HUES48 (cell line): Measurements from ENCODE around the gene CDC42BPB.

Experiments used
- H3K27ac ChIP-seq: one replicate; pipeline ENCODE4 v1.7.0; 2013; ENCODE audit warnings: low read depth, low read length, inconsistent platforms
- H3K27me3 ChIP-seq: 2 replicates; pipeline ENCODE4 v1.6.1; 2013; ENCODE audit warnings: mild to moderate bottlenecking, low read length; ENCODE audit not compliant: control insufficient read depth, insufficient read depth
- H3K36me3 ChIP-seq: 2 replicates; pipeline ENCODE4 v1.6.1; 2013; ENCODE audit warnings: low read length; ENCODE audit not compliant: control insufficient read depth, insufficient read depth
- H3K4me1 ChIP-seq: 2 replicates; pipeline ENCODE4 v1.6.1; 2013; ENCODE audit warnings: mild to moderate bottlenecking, low read length; ENCODE audit not compliant: control insufficient read depth, insufficient read depth
- H3K4me3 ChIP-seq: 2 replicates; pipeline ENCODE4 v1.5.1; 2013; ENCODE audit warnings: mild to moderate bottlenecking, low read depth, low read length
- H3K9ac ChIP-seq: 2 replicates; pipeline ENCODE4 v1.6.1; 2013; ENCODE audit warnings: mild to moderate bottlenecking, low read depth, low read length, moderate library complexity
- H3K9me3 ChIP-seq: 2 replicates; pipeline ENCODE4 v1.6.1; 2013; ENCODE audit warnings: low read length; ENCODE audit not compliant: control insufficient read depth, insufficient read depth

Gene CDC42BPB

DNA sequence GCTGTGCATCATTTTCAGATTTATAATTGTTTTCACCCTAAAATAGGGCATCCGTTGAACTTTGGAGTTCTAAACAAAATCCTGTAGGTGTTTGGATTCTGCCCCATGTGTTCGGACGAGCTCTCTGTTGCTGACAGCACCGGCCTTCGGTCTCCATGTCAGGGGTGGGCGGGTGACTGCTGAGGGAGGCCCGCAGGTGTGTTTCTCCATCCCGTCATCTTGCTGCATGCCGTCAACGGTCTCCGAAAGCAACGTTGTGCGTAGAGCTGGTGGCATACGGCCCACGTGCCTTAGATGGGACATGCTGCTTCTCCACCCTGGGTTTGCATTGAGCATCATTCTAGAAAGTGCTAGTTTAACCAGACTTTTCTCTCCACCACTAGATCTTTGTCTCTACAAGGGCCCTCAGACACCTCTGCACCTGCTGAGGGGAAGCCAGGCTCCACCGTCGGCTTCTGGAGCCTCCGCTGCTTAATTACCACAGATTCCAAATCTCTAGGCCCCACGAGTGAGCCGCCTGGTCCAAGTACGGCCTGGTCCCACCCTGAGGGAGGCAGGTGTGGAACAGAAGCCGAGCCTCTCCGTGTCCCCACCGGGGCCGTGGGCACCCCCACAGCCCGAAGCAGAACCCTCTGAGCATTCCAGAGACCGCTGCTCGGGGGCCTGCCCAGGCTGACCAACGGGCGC lies 150.6 kb downstream of the CDC42BPB start:
- no peaks in the 10 kb centered on the region for H3K27me3 ChIP-seq
- no peak overlapping the region for H3K9ac ChIP-seq
- no peak overlapping the region for H3K4me3 ChIP-seq
- no peaks in the 10 kb centered on the region for H3K4me1 ChIP-seq
- H3K9me3 ChIP-seq, result 0 out of 2 replicates have a peak, but pooled peaks cover 10% of the 10 kb centered on the region
- H3K36me3 ChIP-seq, result peaks cover 18% of the 10 kb centered on the region
- no peak overlapping the region for H3K27ac ChIP-seq

GRCh38 chr14:102905116-102906108 lies 151.9 kb downstream of the CDC42BPB start:
- H3K27me3 ChIP-seq, result no peaks in the 10 kb centered on the region
- no peak overlapping the region for H3K27ac ChIP-seq
- peaks cover 18% of the 10 kb centered on the region for H3K36me3 ChIP-seq
- no peak overlapping the region for H3K4me3 ChIP-seq
- no peak overlapping the region for H3K9ac ChIP-seq
- no peaks in the 10 kb centered on the region for H3K4me1 ChIP-seq
- 0 out of 2 replicates have a peak, but pooled peaks cover 10% of the 10 kb centered on the region for H3K9me3 ChIP-seq

GRCh38 chr14:102903889-102904512 lies 153.3 kb downstream of the CDC42BPB start:
- peaks cover 18% of the 10 kb centered on the region for H3K36me3 ChIP-seq
- H3K27me3 ChIP-seq, result no peaks in the 10 kb centered on the region
- H3K4me3 ChIP-seq, result no peak overlapping the region
- H3K27ac ChIP-seq, result no peak overlapping the region
- 0 out of 2 replicates have a peak, but pooled peaks cover 10% of the 10 kb centered on the region for H3K9me3 ChIP-seq
- no peak overlapping the region for H3K9ac ChIP-seq
- H3K4me1 ChIP-seq, result no peaks in the 10 kb centered on the region

- Histone ChIP-seq H3K4me3 (no peak overlapping the region), H3K9ac (no peak overlapping the region), H3K27ac (no peak overlapping the region), H3K4me1 (no peaks in the 10 kb centered on the region), H3K9me3 (0 out of 2 replicates have a peak, but pooled peaks cover 10% of the 10 kb centered on the region), H3K27me3 (no peaks in the 10 kb centered on the region), H3K36me3 (peaks cover 18% of the 10 kb centered on the region)
Observed at GRCh38 chr14:102903248-102903888, 154.0 kb downstream of the CDC42BPB start.

DNA sequence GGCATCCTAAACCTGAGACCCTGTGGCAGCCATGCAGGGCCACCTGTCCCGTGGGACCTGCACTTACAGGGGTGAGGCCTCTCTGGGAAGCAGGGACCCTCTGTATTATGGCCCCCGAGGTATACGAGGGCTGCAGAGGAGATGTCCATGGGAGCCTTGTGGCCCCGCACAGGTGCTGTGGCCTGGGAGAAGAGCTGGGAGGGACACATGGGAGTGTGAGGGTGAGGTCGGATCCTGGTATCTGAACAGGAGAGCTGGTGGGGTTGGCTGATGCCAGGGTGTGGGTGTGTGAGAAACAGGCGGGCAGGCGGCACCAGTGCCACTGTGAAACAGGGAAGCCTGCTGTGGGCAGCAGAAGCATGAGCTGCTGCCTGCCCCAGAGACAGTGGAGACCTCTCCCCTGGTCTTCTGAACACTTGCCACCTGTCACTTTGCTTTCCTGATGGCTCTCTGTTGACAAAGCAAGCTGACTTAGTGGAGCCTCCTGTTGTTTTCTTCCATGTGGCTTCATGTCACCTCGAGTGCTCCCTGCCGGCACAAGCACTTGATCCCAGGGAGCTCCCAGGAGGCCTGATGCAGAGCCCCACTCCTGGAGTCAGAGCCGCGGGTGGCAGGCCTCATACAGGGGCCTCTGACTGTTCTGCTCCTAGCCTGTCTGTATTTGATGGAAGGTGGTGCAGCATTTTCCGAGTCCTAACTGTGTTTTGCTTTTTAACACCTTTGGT lies 154.7 kb downstream of the CDC42BPB start:
- Histone ChIP-seq H3K4me3 (no peak overlapping the region), H3K9ac (no peak overlapping the region), H3K4me1 (no peaks in the 10 kb centered on the region), H3K36me3 (peaks cover 18% of the 10 kb centered on the region), H3K9me3 (0 out of 2 replicates have a peak, but pooled peaks cover 10% of the 10 kb centered on the region), H3K27ac (no peak overlapping the region), H3K27me3 (no peaks in the 10 kb centered on the region)

DNA sequence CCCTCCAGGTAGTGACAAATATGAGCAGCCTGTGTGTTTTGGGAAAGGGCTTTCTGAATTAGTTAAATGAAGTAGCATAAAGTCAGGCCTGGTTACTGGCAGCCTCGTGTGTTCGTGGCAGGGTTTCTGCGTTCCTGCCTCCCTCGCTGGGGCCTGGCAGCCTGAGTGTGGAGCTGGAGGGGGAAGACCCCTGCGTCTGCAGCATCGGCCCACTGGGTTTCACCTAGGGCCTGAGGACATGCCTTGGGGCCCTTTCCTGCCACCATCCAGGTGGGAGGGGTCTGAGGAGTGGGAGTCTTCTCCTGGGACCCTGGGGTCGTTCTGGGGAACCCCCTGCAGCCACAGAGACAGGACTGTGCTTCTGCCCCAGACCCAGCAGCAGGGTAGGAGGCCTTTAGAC lies 155.3 kb downstream of the CDC42BPB start:
- Histone ChIP-seq H3K4me3 (no peak overlapping the region), H3K9me3 (0 out of 2 replicates have a peak, but pooled peaks cover 7% of the 10 kb centered on the region), H3K9ac (no peak overlapping the region), H3K27me3 (no peaks in the 10 kb centered on the region), H3K27ac (no peak overlapping the region), H3K36me3 (peaks cover 18% of the 10 kb centered on the region), H3K4me1 (no peaks in the 10 kb centered on the region)

DNA sequence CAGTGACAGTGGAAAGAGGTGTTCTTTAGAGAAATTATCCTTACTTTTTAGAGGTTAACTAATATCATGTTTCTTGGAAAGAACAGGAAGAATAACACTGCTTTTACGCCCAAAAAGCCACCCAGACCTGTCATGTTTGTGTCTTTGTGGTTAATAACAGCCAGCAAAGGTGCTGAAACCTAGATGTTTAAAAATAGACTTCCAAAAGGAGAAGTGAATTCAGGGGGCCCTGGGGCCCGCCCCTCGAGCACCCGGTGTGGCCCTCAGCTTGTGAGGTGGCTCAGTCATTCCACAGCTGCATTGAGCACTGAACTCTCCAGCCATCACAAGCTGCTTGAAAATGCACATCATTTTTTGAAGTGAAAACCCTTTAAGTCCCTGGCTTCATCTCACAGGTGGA lies 155.7 kb downstream of the CDC42BPB start:
- H3K4me3 ChIP-seq, result no peak overlapping the region
- H3K9me3 ChIP-seq, result 0 out of 2 replicates have a peak, but pooled peaks cover 3% of the 10 kb centered on the region
- H3K4me1 ChIP-seq, result no peaks in the 10 kb centered on the region
- H3K36me3 ChIP-seq, result peaks cover 15% of the 10 kb centered on the region
- no peak overlapping the region for H3K27ac ChIP-seq
- H3K27me3 ChIP-seq, result no peaks in the 10 kb centered on the region
- no peak overlapping the region for H3K9ac ChIP-seq

GRCh38 chr14:102900631-102901571 lies 156.4 kb downstream of the CDC42BPB start:
- Histone ChIP-seq H3K4me3 (no peak overlapping the region), H3K9ac (no peak overlapping the region), H3K36me3 (peaks cover 9% of the 10 kb centered on the region), H3K9me3 (no peaks in the 10 kb centered on the region), H3K27ac (no peak overlapping the region), H3K4me1 (no peaks in the 10 kb centered on the region), H3K27me3 (no peaks in the 10 kb centered on the region)

DNA sequence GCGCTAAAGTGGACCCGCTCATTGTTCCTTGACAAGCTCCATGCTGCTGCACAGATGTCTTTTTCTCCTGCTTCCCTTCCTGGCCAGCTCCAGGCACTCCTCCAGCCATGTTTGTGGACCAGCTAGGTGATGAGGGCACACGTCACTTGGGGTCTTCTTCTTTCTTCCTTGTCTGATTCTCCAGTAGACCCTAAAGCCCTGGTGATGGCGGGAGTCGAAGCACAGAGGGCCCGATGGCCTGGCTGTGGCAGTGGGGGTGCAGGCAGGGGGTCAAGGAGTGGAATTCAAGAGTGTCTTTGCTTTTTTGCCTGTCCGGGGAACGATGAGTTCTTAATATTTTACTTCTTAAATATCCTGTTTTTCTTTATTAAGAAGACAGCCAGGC lies 157.8 kb downstream of the CDC42BPB start:
- Histone ChIP-seq H3K27ac (no peak overlapping the region), H3K4me3 (no peak overlapping the region), H3K4me1 (no peaks in the 10 kb centered on the region), H3K36me3 (0 out of 2 replicates have a peak, but pooled peaks cover 5% of the 10 kb centered on the region), H3K9me3 (no peaks in the 10 kb centered on the region), H3K9ac (no peak overlapping the region), H3K27me3 (no peaks in the 10 kb centered on the region)
